Measurements from ENCODE around the gene SEC22C. TPM values are rescaled to one million over a fixed set of nuclear protein-coding genes. Genes with fewer than 3 reads are reported as not detected.

The SEC22C gene
- total RNA-seq, 1 donor from 2014 or later = 55.0 TPM

DNA sequence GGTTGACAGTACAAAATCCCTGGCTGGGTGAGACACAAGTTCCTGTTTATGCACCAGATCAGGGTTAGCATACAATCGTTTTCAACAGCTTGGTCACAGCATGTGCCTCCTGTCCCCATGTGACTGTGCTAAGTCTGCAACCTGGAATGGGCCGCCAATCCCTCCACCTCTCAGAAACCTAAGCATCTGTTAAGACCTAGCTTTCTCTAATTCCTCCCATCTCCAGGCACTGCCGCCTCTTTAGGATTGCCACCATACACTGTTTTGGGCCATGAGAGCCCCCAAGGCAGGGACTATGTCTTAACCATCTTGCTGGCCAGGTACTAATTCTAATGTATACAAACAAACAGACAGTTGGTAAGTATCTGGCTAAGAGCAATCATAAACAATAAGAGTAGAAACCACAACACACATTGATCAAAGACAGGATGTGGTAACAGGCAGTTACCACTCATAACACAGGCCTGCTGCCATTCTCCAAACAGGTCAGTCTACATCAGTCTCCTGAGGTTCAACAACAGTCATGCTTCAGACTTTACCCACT lies 25.6 kb downstream of the SEC22C start:
- Histone ChIP-seq H3K36me3 (ENCODE audit: control insufficient read depth, insufficient read depth, low read length) (peaks cover 8% of the 10 kb centered on the region), H3K4me3 (ENCODE audit: low read depth, low read length) (no peak overlapping the region), H3K27me3 (ENCODE audit: control insufficient read depth, insufficient read depth, low read length) (no peaks in the 10 kb centered on the region)
- TF ChIP-seq, protein P1, sequence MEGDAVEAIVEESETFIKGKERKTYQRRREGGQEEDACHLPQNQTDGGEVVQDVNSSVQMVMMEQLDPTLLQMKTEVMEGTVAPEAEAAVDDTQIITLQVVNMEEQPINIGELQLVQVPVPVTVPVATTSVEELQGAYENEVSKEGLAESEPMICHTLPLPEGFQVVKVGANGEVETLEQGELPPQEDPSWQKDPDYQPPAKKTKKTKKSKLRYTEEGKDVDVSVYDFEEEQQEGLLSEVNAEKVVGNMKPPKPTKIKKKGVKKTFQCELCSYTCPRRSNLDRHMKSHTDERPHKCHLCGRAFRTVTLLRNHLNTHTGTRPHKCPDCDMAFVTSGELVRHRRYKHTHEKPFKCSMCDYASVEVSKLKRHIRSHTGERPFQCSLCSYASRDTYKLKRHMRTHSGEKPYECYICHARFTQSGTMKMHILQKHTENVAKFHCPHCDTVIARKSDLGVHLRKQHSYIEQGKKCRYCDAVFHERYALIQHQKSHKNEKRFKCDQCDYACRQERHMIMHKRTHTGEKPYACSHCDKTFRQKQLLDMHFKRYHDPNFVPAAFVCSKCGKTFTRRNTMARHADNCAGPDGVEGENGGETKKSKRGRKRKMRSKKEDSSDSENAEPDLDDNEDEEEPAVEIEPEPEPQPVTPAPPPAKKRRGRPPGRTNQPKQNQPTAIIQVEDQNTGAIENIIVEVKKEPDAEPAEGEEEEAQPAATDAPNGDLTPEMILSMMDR (IDR thresholded peaks at IDR 0.05; ENCODE audit: insufficient read depth, low read length, severe bottlenecking) = no peak
- no peak for FAIRE-seq
- DNase-seq (ENCODE audit: low read depth) = no peak

- H3K27me3 ChIP-seq (ENCODE audit: control insufficient read depth, insufficient read depth, low read length) = no peaks in the 10 kb centered on the region
- FAIRE-seq (no peak), DNase-seq (ENCODE audit: low read depth) (no peak)
- TF ChIP-seq, protein P1 (IDR thresholded peaks at IDR 0.05; ENCODE audit: insufficient read depth, low read length, severe bottlenecking) = no peak
- H3K4me3 ChIP-seq (ENCODE audit: low read depth, low read length) = no peak overlapping the region
- H3K36me3 ChIP-seq (ENCODE audit: control insufficient read depth, insufficient read depth, low read length) = peaks cover 6% of the 10 kb centered on the region
These were observed 28.9 kb downstream of the SEC22C start for GRCh38 chr3:42552830-42553229.

GRCh38 chr3:42550250-42550649 lies 31.5 kb downstream of the SEC22C start:
- TF ChIP-seq, protein P1 (IDR thresholded peaks at IDR 0.05; ENCODE audit: insufficient read depth, low read length, severe bottlenecking) = no peak
- H3K27me3 ChIP-seq (ENCODE audit: control insufficient read depth, insufficient read depth, low read length) = no peaks in the 10 kb centered on the region
- FAIRE-seq = no peak
- no peak for DNase-seq (ENCODE audit: low read depth)
- H3K4me3 ChIP-seq (ENCODE audit: low read depth, low read length) = no peak overlapping the region
- H3K36me3 ChIP-seq (ENCODE audit: control insufficient read depth, insufficient read depth, low read length) = peaks cover 3% of the 10 kb centered on the region

DNA sequence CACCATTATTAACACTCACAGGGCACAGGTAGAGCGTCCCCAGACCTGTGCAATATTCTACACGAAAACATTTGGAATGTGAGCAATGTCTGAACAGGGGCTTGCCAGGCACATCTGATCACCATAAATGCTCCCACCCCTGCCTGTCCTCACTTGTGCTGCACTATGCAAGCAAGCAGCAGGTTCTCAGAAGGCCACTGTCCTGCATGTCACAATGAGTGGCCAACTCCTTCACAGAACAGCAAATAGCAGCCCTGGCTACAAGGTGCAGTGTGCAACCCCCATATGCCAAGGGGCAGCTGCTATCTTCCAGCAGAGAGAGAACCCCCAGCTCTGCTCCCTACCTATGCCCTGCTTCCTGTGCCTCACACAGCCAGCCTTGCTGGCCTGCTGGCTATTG lies 32.6 kb downstream of the SEC22C start:
- peak; percentile 13 for FAIRE-seq
- no peak overlapping the region for H3K4me3 ChIP-seq (ENCODE audit: low read depth, low read length)
- TF ChIP-seq, protein P1 (IDR thresholded peaks at IDR 0.05; ENCODE audit: insufficient read depth, low read length, severe bottlenecking) = no peak
- H3K36me3 ChIP-seq (ENCODE audit: control insufficient read depth, insufficient read depth, low read length) = peaks cover 3% of the 10 kb centered on the region
- no peaks in the 10 kb centered on the region for H3K27me3 ChIP-seq (ENCODE audit: control insufficient read depth, insufficient read depth, low read length)
- DNase-seq (ENCODE audit: low read depth) = no peak

DNA sequence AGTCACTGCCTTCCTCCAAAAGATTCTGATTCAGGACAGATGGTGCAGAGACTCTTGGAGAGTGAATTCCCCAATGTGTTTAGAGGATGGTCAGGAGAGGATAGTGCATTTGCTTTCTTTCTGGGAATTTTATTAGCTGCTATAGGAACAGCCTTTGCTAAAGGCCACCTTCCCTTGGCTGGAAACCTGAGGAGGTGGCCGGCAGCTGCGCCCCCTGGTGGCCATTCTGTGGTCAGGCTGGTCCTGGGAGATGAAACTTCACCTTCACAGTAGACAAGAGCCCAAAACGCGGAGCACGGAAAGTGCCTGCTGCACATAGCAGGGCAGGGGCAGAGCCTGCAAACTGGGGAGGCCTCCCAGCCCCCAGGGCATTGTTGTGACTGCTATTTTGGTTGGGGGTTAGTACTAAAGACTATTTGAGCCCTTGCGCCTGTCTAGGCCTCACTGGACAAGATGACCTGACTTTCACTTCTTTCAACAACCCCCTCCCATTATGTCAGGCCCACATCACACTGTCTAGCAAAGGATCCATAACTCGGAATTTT lies 34.3 kb downstream of the SEC22C start:
- peaks cover 1% of the 10 kb centered on the region for H3K36me3 ChIP-seq (ENCODE audit: control insufficient read depth, insufficient read depth, low read length)
- DNase-seq (ENCODE audit: low read depth) = peak; percentile 35
- FAIRE-seq = no peak
- no peaks in the 10 kb centered on the region for H3K27me3 ChIP-seq (ENCODE audit: control insufficient read depth, insufficient read depth, low read length)
- H3K4me3 ChIP-seq (ENCODE audit: low read depth, low read length) = no peak overlapping the region
- TF ChIP-seq, protein P1 (IDR thresholded peaks at IDR 0.05; ENCODE audit: insufficient read depth, low read length, severe bottlenecking) = peak; percentile 96

GRCh38 chr3:42546691-42547213 lies 35.0 kb downstream of the SEC22C start:
- TF ChIP-seq, protein P1 (IDR thresholded peaks at IDR 0.05; ENCODE audit: insufficient read depth, low read length, severe bottlenecking) = no peak
- DNase-seq (ENCODE audit: low read depth) = no peak
- H3K4me3 ChIP-seq (ENCODE audit: low read depth, low read length) = no peak overlapping the region
- no peaks in the 10 kb centered on the region for H3K36me3 ChIP-seq (ENCODE audit: control insufficient read depth, insufficient read depth, low read length)
- H3K27me3 ChIP-seq (ENCODE audit: control insufficient read depth, insufficient read depth, low read length) = no peaks in the 10 kb centered on the region
- FAIRE-seq = no peak

Measured in bronchial epithelial cell (primary cell).